Fibroblast of skin of scalp (primary cell): Measurements from ENCODE around the gene MXRA7.
A peak's percentile ranks its signal among the peaks of the same experiment; 100 is the strongest.
"Not testable (repeated sequence)": the region's sequence is repeated elsewhere in the genome, so short reads cannot be mapped to it uniquely, and the experiment has no call there.

Experiments used
- DNase-seq: peaks from one replicate; pipeline ENCODE4 v3.0.0-alpha.2; 2013

Gene MXRA7

GRCh38 chr17:76716146-76716838 is 5.5 kb upstream of the MXRA7 start:
- DNase-seq: peak; percentile 95

- no peak for DNase-seq
These were observed 4.7 kb upstream of the MXRA7 start for GRCh38 chr17:76715496-76715830.

GRCh38 chr17:76714822-76715495 is 4.2 kb upstream of the MXRA7 start:
- DNase-seq: peak; percentile 62

- DNase-seq: no peak
These were observed 3.6 kb upstream of the MXRA7 start for GRCh38 chr17:76714336-76714735.

- no peak for DNase-seq
These were observed 3.0 kb upstream of the MXRA7 start for GRCh38 chr17:76713765-76714164.

GRCh38 chr17:76712321-76712720 is 1.6 kb upstream of the MXRA7 start:
- DNase-seq: not testable (repeated sequence)

GRCh38 chr17:76709951-76710862 is 558 bp downstream of the MXRA7 start:
- DNase-seq: peak; percentile 34

GRCh38 chr17:76709077-76709950 is 1.5 kb downstream of the MXRA7 start:
- DNase-seq: peak; percentile 100

- DNase-seq: no peak
These were observed 2.6 kb downstream of the MXRA7 start for GRCh38 chr17:76707985-76708807.

GRCh38 chr17:76706817-76707216 is 3.9 kb downstream of the MXRA7 start:
- DNase-seq: no peak

GRCh38 chr17:76704805-76705204 is 6.0 kb downstream of the MXRA7 start:
- DNase-seq: no peak

GRCh38 chr17:76702941-76703637 is 7.7 kb downstream of the MXRA7 start:
- DNase-seq: no peak

- no peak for DNase-seq
These were observed 8.7 kb downstream of the MXRA7 start for GRCh38 chr17:76702076-76702475.

GRCh38 chr17:76701471-76701967 is 9.2 kb downstream of the MXRA7 start:
- no peak for DNase-seq

GRCh38 chr17:76700617-76701470 is 9.9 kb downstream of the MXRA7 start:
- peak; percentile 63 for DNase-seq

- DNase-seq: no peak
These were observed 10.5 kb downstream of the MXRA7 start for GRCh38 chr17:76700270-76700616.

GRCh38 chr17:76698466-76698977 is 12.2 kb downstream of the MXRA7 start:
- not testable (repeated sequence) for DNase-seq

- peak; percentile 69 for DNase-seq
These were observed 12.9 kb downstream of the MXRA7 start for GRCh38 chr17:76697702-76698465.
